SK-N-SH (cell line): ENCODE results near the gene AK5. TPM values are rescaled to one million over a fixed set of nuclear protein-coding genes. Genes with fewer than 3 reads are reported as not detected.

ENCODE experiments used
- CTCF ChIA-PET: fragments of 300-600, 350-600 bp; formaldehyde crosslinking; extraction: SDS; loops from one replicate; lab custom pipeline; 2021; lab: Yijun Ruan, JAX
- POLR2A ChIA-PET: fragments of 350-600 bp; sonication (Branson Sonifier 250); formaldehyde crosslinking; extraction: SDS; loops from one replicate; lab custom pipeline; 2020; ENCODE audit warnings: antibody characterized with exemption, inconsistent platforms; lab: Yijun Ruan, JAX
- DNase-seq: peaks from one replicate; pipeline ENCODE4 v3.0.0; 2012
- H2AFZ ChIP-seq: fragments of 200-600 bp; sonication (generic); 2 replicates; pipeline ENCODE4 v1.8.1; 2016; ENCODE audit warnings: antibody characterized with exemption, mild to moderate bottlenecking, low read depth
- H3F3A ChIP-seq: fragments of 200-600 bp; sonication (generic); replicated peaks from 2 replicates; pipeline ENCODE3; 2016; ENCODE audit warnings: antibody characterized with exemption, mild to moderate bottlenecking; ENCODE audit not compliant: insufficient read depth
- H3K27ac ChIP-seq, 2 experiments: fragments of 200-500 bp in 1 of 2; fragments of 200-600 bp in 1 of 2; sonication (Bioruptor generic) in 1 of 2; sonication (generic), shearing (Covaris generic) in 1 of 2; 2 replicates each; pipeline versions ENCODE4 v1.5.1 to v1.6.1; 2014 to 2016; ENCODE audit warnings: low read depth in 2 of 2, inconsistent platforms in 1 of 2, low read length in 1 of 2, mild to moderate bottlenecking in 1 of 2, mixed read lengths in 1 of 2
- H3K27me3 ChIP-seq: fragments of 200-600 bp; sonication (generic), shearing (Covaris generic); 2 replicates; pipeline ENCODE4 v1.6.1; 2016; ENCODE audit warnings: mixed run types; ENCODE audit not compliant: insufficient read depth
- H3K36me3 ChIP-seq, 2 experiments: fragments of 200-500 bp in 1 of 2; fragments of 200-600 bp in 1 of 2; sonication (Bioruptor generic) in 1 of 2; sonication (generic) in 1 of 2; replicated peaks in 1 of 2; 2 replicates each; pipeline versions ENCODE3 to v1.5.1; 2014 to 2016; ENCODE audit warnings: low read length in 1 of 2, mild to moderate bottlenecking in 1 of 2; ENCODE audit not compliant: insufficient read depth in 2 of 2, control insufficient read depth in 1 of 2
- H3K4me1 ChIP-seq, 2 experiments: fragments of 200-500 bp in 1 of 2; fragments of 200-600 bp in 1 of 2; sonication (Bioruptor generic) in 1 of 2; sonication (generic), shearing (Covaris generic) in 1 of 2; 2 replicates each; pipeline versions ENCODE4 v1.5.1 to v1.6.1; 2014 to 2016; ENCODE audit warnings: low read depth in 1 of 2, low read length in 1 of 2, mixed run types in 1 of 2; ENCODE audit not compliant: insufficient read depth in 2 of 2, control insufficient read depth in 1 of 2
- H3K4me2 ChIP-seq: fragments of 200-600 bp; sonication (generic), shearing (Covaris generic); 2 replicates; pipeline ENCODE4 v1.6.1; 2017; ENCODE audit warnings: mixed run types
- H3K4me3 ChIP-seq, 2 experiments: fragments of 200-500 bp in 1 of 2; fragments of 200-600 bp in 1 of 2; sonication (Bioruptor generic) in 1 of 2; sonication (generic), shearing (Covaris generic) in 1 of 2; 2 replicates each; pipeline versions ENCODE4 v1.5.1 to v1.8.1; 2014 to 2016; ENCODE audit warnings: low read depth in 2 of 2, inconsistent platforms in 1 of 2, low read length in 1 of 2, mild to moderate bottlenecking in 1 of 2, mixed read lengths in 1 of 2, moderate library complexity in 1 of 2
- H3K79me2 ChIP-seq: fragments of 200-600 bp; sonication (generic); 2 replicates; pipeline ENCODE4 v1.8.1; 2017; ENCODE audit warnings: mild to moderate bottlenecking; ENCODE audit not compliant: insufficient read depth
- H3K9ac ChIP-seq: fragments of 200-600 bp; sonication (generic); 2 replicates; pipeline ENCODE4 v1.6.1; 2017; ENCODE audit warnings: mixed run types
- H3K9me2 ChIP-seq: fragments of 200-600 bp; sonication (generic); 2 replicates; pipeline ENCODE4 v1.6.1; 2017; ENCODE audit warnings: mixed run types
- H3K9me3 ChIP-seq: fragments of 200-600 bp; sonication (generic); 2 replicates; pipeline ENCODE4 v1.6.1; 2017; ENCODE audit warnings: mixed run types, mild to moderate bottlenecking, moderate library complexity
- H4K20me1 ChIP-seq: fragments of 200-600 bp; sonication (generic); 2 replicates; pipeline ENCODE4 v1.6.1; 2017; ENCODE audit warnings: mild to moderate bottlenecking, mixed run types; ENCODE audit not compliant: insufficient read depth
- ELF1 ChIP-seq: IDR thresholded peaks from 2 replicates; pipeline ENCODE4 v1.4.0; 2012
- EP300 ChIP-seq, 2 experiments: IDR thresholded peaks; 2 replicates each; pipeline versions ENCODE4 v1.4.0 to v1.6.1; 2012; ENCODE audit warnings: borderline replicate concordance in 1 of 2, low read depth in 1 of 2, low read length in 1 of 2
- EZH2phosphoT487 ChIP-seq: fragments of 200-600 bp; sonication (generic); IDR thresholded peaks from 2 replicates; pipeline ENCODE4 v1.6.1; 2017; ENCODE audit warnings: low read depth, mixed run types, mild to moderate bottlenecking, antibody characterized with exemption, moderate library complexity, borderline replicate concordance
- FOXJ3 ChIP-seq: sonication (generic); formaldehyde crosslinking; IDR thresholded peaks from 2 replicates; pipeline ENCODE4 v1.5.1; 2020; ENCODE audit warnings: mild to moderate bottlenecking, missing genetic modification reagents
- FOXM1 ChIP-seq: IDR thresholded peaks from 2 replicates; pipeline ENCODE4 v1.4.0; 2012; ENCODE audit warnings: low read depth, mild to moderate bottlenecking
- GATA2 ChIP-seq: sonication (generic); formaldehyde crosslinking; IDR thresholded peaks from 2 replicates; pipeline ENCODE4 v1.5.0; 2020; ENCODE audit warnings: mild to moderate bottlenecking, missing genetic modification reagents
- JUND ChIP-seq: IDR thresholded peaks from 2 replicates; pipeline ENCODE4 v1.4.0; 2012
- MXI1 ChIP-seq: IDR thresholded peaks from 2 replicates; pipeline ENCODE4 v1.6.1; 2012; ENCODE audit warnings: mild to moderate bottlenecking, low read depth, low read length, improper control_type of control experiment
- PBX3 ChIP-seq: IDR thresholded peaks from 2 replicates; pipeline ENCODE4; 2012
- RAD21 ChIP-seq: IDR thresholded peaks from 2 replicates; pipeline ENCODE4 v1.6.1; 2012; ENCODE audit warnings: mild to moderate bottlenecking, low read length
- REST ChIP-seq: IDR thresholded peaks from 2 replicates; pipeline ENCODE4 v1.6.1; 2012; ENCODE audit warnings: mild to moderate bottlenecking, low read depth, low read length, moderate library complexity
- SIN3A ChIP-seq: IDR thresholded peaks from 2 replicates; pipeline ENCODE4 v1.6.1; 2012; ENCODE audit warnings: low read depth, mild to moderate bottlenecking, low read length, moderate library complexity, borderline replicate concordance
- TAF1 ChIP-seq: IDR thresholded peaks from 2 replicates; pipeline ENCODE4 v1.6.1; 2012; ENCODE audit warnings: low read depth, mild to moderate bottlenecking, low read length, moderate library complexity, borderline replicate concordance
- TCF12 ChIP-seq: IDR thresholded peaks from 2 replicates; pipeline ENCODE4 v1.4.0; 2012
- YY1 ChIP-seq: IDR thresholded peaks from 2 replicates; pipeline ENCODE4 v1.4.0; 2012; ENCODE audit warnings: low read depth, mild to moderate bottlenecking
- ZBTB33 ChIP-seq: IDR thresholded peaks from 2 replicates; pipeline ENCODE4 v1.4.0; 2012; ENCODE audit warnings: low read depth, borderline replicate concordance
- polyA plus RNA-seq, 3 experiments: library from polyadenylated mRNA; depleted of rRNA; stranded (reverse); fragments of >200 nt; gene quantifications; 2 replicates each; pipeline ENCODE4 v1.2.3, GENCODE V29; 2012
- TF ChIP-seq, protein P1 (sequence below): fragments of 200-600 bp; sonication (generic); IDR thresholded peaks from 2 replicates; pipeline ENCODE4 v1.6.1; 2017; ENCODE audit warnings: antibody characterized with exemption, mild to moderate bottlenecking, moderate library complexity
- TF ChIP-seq, protein P2 (sequence below): IDR thresholded peaks from 2 replicates; pipeline ENCODE4 v1.4.0; 2012; ENCODE audit warnings: low read depth, borderline replicate concordance
- TF ChIP-seq, protein P3 (sequence below): IDR thresholded peaks from 2 replicates; pipeline ENCODE4 v1.4.0; 2012; ENCODE audit warnings: low read depth

Gene AK5
- polyA plus RNA-seq, 1 of the 3 experiments (the other 2 are of a cell fraction): 22.9 TPM

GRCh38 chr1:77489910-77490309 is 208.1 kb downstream of the AK5 start (continued):
- TF ChIP-seq REST (no peak), EP300 (IDR thresholded peaks at IDR 0.05; ENCODE audit: borderline replicate concordance in 1 of 2, low read depth in 1 of 2, low read length in 1 of 2) (no peak), TCF12 (no peak), FOXJ3 (CRISPR knock-in tag) (no peak)

DNA sequence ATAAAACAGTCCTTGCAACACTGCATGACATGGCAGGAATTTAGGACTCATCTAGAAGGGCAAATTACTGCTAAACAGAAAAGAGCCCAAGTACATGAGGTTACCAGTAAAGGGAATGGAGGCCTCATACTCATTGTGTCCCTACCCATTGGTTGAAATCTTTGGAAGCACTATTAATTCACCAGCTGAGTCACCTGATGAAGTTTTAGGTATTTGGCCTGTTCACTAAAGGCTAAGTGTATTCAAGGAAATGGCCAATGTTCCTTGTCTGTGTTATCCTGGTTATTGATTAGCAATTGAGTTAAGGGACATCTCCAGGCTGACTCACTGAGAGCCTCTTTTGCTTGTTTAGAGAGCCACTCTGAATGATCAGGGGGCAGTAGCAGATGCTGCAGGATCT is 212.2 kb downstream of the AK5 start:
- POLR2A ChIA-PET: no interaction called here
- no peak for DNase-seq
- CTCF ChIA-PET: interaction anchor here (1.3 kb wide), 1 partner anchor 180 kb away, joined by 4 read pairs; no protein-coding TSS in a partner anchor

More for the DNA sequence above, 212.2 kb downstream of the AK5 start:
- Histone ChIP-seq H3K4me1 (peaks cover 0 to 15% of the 10 kb centered on the region in 2 experiments; a peak in 2 of 4 replicates), H3K4me2 (no peak overlapping the region), H3K27ac (no peak overlapping the region), H3F3A (no peaks in the 10 kb centered on the region), H2AFZ (no peak overlapping the region), H3K9ac (no peak overlapping the region), H3K9me2 (no peaks in the 10 kb centered on the region), H3K36me3 (no peaks in the 10 kb centered on the region), H3K79me2 (no peaks in the 10 kb centered on the region), H3K9me3 (no peaks in the 10 kb centered on the region), H3K4me3 (no peak overlapping the region)
- TF ChIP-seq TAF1 (no peak), YY1 (no peak), ZBTB33 (no peak), RAD21 (no peak), FOXM1 (no peak), MXI1 (no peak), PBX3 (no peak), SIN3A (no peak), TCF12 (no peak), EZH2phosphoT487 (no peak), JUND (no peak), ELF1 (no peak), GATA2 (CRISPR knock-in tag) (no peak)
- TF ChIP-seq, protein P1, sequence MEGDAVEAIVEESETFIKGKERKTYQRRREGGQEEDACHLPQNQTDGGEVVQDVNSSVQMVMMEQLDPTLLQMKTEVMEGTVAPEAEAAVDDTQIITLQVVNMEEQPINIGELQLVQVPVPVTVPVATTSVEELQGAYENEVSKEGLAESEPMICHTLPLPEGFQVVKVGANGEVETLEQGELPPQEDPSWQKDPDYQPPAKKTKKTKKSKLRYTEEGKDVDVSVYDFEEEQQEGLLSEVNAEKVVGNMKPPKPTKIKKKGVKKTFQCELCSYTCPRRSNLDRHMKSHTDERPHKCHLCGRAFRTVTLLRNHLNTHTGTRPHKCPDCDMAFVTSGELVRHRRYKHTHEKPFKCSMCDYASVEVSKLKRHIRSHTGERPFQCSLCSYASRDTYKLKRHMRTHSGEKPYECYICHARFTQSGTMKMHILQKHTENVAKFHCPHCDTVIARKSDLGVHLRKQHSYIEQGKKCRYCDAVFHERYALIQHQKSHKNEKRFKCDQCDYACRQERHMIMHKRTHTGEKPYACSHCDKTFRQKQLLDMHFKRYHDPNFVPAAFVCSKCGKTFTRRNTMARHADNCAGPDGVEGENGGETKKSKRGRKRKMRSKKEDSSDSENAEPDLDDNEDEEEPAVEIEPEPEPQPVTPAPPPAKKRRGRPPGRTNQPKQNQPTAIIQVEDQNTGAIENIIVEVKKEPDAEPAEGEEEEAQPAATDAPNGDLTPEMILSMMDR: no peak
- TF ChIP-seq, protein P2, sequence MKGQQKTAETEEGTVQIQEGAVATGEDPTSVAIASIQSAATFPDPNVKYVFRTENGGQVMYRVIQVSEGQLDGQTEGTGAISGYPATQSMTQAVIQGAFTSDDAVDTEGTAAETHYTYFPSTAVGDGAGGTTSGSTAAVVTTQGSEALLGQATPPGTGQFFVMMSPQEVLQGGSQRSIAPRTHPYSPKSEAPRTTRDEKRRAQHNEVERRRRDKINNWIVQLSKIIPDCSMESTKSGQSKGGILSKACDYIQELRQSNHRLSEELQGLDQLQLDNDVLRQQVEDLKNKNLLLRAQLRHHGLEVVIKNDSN: no peak
- TF ChIP-seq, protein P3, sequence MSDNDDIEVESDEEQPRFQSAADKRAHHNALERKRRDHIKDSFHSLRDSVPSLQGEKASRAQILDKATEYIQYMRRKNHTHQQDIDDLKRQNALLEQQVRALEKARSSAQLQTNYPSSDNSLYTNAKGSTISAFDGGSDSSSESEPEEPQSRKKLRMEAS: no peak
- TF ChIP-seq, all 33 proteins: peak for 0
- Histone ChIP-seq H3K27me3 (no peaks in the 10 kb centered on the region), H4K20me1 (no peaks in the 10 kb centered on the region)
